GM23338 (cell line): ENCODE results near the gene ICAM1. TPM values are rescaled to one million over a fixed set of nuclear protein-coding genes. Genes with fewer than 3 reads are reported as not detected.

Experiments used
- ATAC-seq: fragments of 200-7000 bp; cut with Tn5 transposase; 3 replicates; pipeline ENCODE4 v1.9.1; 2020
- DNase-seq: peaks from one replicate; pipeline ENCODE4 v3.0.0-alpha.2; 2015; ENCODE audit warnings: low spot score
- H2AFZ ChIP-seq: fragments of 200-600 bp; sonication (generic); 2 replicates; pipeline ENCODE4 v1.8.0; 2016; ENCODE audit warnings: antibody characterized with exemption, mild to moderate bottlenecking, moderate library complexity
- H3F3A ChIP-seq: fragments of 200-600 bp; sonication (generic); replicated peaks from 2 replicates; pipeline ENCODE4 v1.8.0; 2017; ENCODE audit warnings: antibody characterized with exemption, mixed run types, low read depth
- H3K27ac ChIP-seq: fragments of 200-600 bp; sonication (generic); 2 replicates; pipeline ENCODE4 v1.6.1; 2016; ENCODE audit warnings: low read depth
- H3K27me3 ChIP-seq: fragments of 200-600 bp; sonication (generic); 2 replicates; pipeline ENCODE4 v1.8.0; 2016; ENCODE audit warnings: mild to moderate bottlenecking, mixed run types, moderate library complexity; ENCODE audit not compliant: insufficient read depth
- H3K36me3 ChIP-seq: fragments of 200-600 bp; sonication (generic); 2 replicates; pipeline ENCODE4 v1.8.0; 2016; ENCODE audit warnings: mild to moderate bottlenecking; ENCODE audit not compliant: insufficient read depth
- H3K4me1 ChIP-seq: fragments of 200-600 bp; sonication (generic); 2 replicates; pipeline ENCODE4 v1.8.0; 2016; ENCODE audit warnings: mild to moderate bottlenecking, moderate library complexity; ENCODE audit not compliant: insufficient read depth
- H3K4me2 ChIP-seq: fragments of 200-600 bp; sonication (generic); 2 replicates; pipeline ENCODE4 v1.7.1; 2017; ENCODE audit warnings: mixed run types
- H3K4me3 ChIP-seq: fragments of 200-600 bp; sonication (generic); 2 replicates; pipeline ENCODE4 v1.6.1; 2016; ENCODE audit warnings: mixed run types
- H3K79me2 ChIP-seq: fragments of 200-600 bp; sonication (generic); replicated peaks from 2 replicates; pipeline ENCODE4 v1.8.0; 2017; ENCODE audit warnings: mild to moderate bottlenecking; ENCODE audit not compliant: insufficient read depth
- H3K9me2 ChIP-seq: fragments of 200-600 bp; sonication (generic); 2 replicates; pipeline ENCODE4 v1.8.0; 2017; ENCODE audit not compliant: insufficient read depth
- H4K20me1 ChIP-seq: fragments of 200-600 bp; sonication (generic); replicated peaks from 2 replicates; pipeline ENCODE4 v1.8.0; 2017; ENCODE audit warnings: mild to moderate bottlenecking; ENCODE audit not compliant: insufficient read depth
- H3K27ac Mint-ChIP-seq: 2 replicates; pipeline ENCODE4 v1.8.0; 2020; ENCODE audit warnings: inconsistent platforms, mild to moderate bottlenecking, moderate library complexity, mixed read lengths
- H3K27me3 Mint-ChIP-seq: 3 replicates; pipeline ENCODE4 v1.8.0; 2022; ENCODE audit warnings: low read depth, mild to moderate bottlenecking, moderate library complexity, mixed read lengths, inconsistent platforms; ENCODE audit not compliant: insufficient read depth, poor library complexity
- H3K36me3 Mint-ChIP-seq: 3 replicates; pipeline ENCODE4 v1.8.0; 2021; ENCODE audit warnings: low read depth, mild to moderate bottlenecking, inconsistent platforms, moderate library complexity, mixed read lengths
- H3K4me1 Mint-ChIP-seq: 3 replicates; pipeline ENCODE4 v1.8.0; 2020; ENCODE audit warnings: mild to moderate bottlenecking, inconsistent platforms, mixed read lengths
- H3K4me3 Mint-ChIP-seq: 3 replicates; pipeline ENCODE4 v1.8.0; 2021; ENCODE audit warnings: moderate library complexity, mild to moderate bottlenecking, inconsistent platforms, mixed read lengths
- H3K9me3 Mint-ChIP-seq: 3 replicates; pipeline ENCODE4 v1.8.0; 2020; ENCODE audit warnings: moderate library complexity, mild to moderate bottlenecking, inconsistent platforms, mixed read lengths
- CREB1 ChIP-seq: fragments of 250-450 bp; sonication (Bioruptor Pico); IDR thresholded peaks from 2 replicates; pipeline ENCODE4 v1.5.0; 2020; ENCODE audit warnings: low read depth, mild to moderate bottlenecking, moderate library complexity
- CTCF ChIP-seq, 2 experiments: fragments of 200-600 bp in 1 of 2; sonication (generic) in 1 of 2; conservative IDR thresholded peaks; 2 replicates each; pipeline versions ENCODE4 v1.5.1 to v1.6.1; 2016 to 2017; ENCODE audit warnings: antibody characterized with exemption in 2 of 2, low read depth in 2 of 2, mild to moderate bottlenecking in 2 of 2, moderate library complexity in 1 of 2
- NANOG ChIP-seq: IDR thresholded peaks from 2 replicates; pipeline ENCODE4 v1.6.1; 2016; ENCODE audit warnings: antibody characterized with exemption, borderline replicate concordance
- POLR2AphosphoS5 ChIP-seq: IDR thresholded peaks from 2 replicates; pipeline ENCODE4 v1.6.1; 2016; ENCODE audit warnings: antibody characterized with exemption, low read depth
- STAT1 ChIP-seq: IDR thresholded peaks from one replicate; pipeline ENCODE4 v1.6.1; 2016; ENCODE audit warnings: antibody characterized with exemption; ENCODE audit not compliant: unreplicated experiment
- polyA plus RNA-seq: library from polyadenylated mRNA; unstranded; fragments of >200 nt; fragmentation: Nextera tagmentation; extraction: Ambion mirVana; gene quantifications from 2 replicates; pipeline ENCODE4 v1.2.1, GENCODE V29; 2016
- total RNA-seq: library from RNA; depleted of rRNA; stranded (reverse); fragments of >200 nt; shearing (Covaris generic); gene quantifications from 2 replicates; pipeline ENCODE4 v1.2.3, GENCODE V29; 2014
- TF ChIP-seq, protein P1 (sequence below): fragments of 250-450 bp; sonication (Bioruptor Pico); IDR thresholded peaks from 2 replicates; pipeline ENCODE4 v1.5.0; 2020; ENCODE audit warnings: mild to moderate bottlenecking, moderate library complexity

The ICAM1 gene
- total and polyA plus RNA-seq, 2 experiments from 2014 or later = 1.6 to 3.5 TPM

DNA sequence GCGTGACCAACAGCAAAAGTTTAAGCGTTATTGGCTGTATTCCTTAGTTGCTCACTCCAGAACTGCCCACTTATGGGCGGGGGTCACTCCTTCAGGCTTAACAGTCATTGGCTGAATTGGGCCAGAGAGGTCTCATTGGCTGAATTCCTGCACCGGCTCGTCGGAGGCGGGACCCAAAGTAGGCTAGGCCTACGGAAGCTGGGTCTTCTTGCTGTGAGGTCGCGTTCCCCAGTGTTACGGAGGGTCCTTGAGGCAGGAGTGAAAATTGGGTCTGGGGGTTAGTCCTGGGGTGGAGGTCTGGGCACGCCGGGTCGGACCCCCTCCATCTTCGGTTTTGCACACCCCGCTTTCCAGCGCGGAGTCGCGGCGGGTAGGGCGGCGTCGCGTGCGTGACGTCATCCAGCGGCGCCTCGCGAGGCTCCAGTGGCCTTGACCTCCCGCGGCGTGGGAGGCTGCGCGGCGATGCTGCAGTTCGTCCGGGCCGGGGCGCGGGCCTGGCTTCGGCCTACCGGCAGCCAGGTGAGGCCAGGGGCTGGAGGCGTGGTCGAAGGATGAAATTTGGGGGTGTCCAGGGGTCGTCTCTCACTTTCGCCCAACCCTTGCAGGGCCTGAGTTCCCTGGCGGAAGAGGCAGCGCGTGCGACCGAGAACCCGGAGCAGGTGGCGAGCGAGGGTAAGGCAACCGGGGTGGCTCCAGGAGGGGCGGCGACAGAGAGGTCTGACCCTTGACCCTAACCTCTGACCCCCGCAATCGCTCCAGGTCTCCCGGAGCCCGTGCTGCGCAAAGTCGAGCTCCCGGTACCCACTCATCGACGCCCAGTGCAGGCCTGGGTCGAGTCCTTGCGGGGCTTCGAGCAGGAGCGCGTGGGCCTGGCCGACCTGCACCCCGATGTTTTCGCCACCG, 18.9 kb upstream of the ICAM1 start, which contains the start of gene MRPL4:
MRPL4 (plus strand) TSS at position 423 of the 903 bp plus-strand sequence; CDS start at position 463, 40 bp downstream.
- DNase-seq (peak; percentile 99), ATAC-seq (peak; percentile 96)
- TF ChIP-seq, protein P1, sequence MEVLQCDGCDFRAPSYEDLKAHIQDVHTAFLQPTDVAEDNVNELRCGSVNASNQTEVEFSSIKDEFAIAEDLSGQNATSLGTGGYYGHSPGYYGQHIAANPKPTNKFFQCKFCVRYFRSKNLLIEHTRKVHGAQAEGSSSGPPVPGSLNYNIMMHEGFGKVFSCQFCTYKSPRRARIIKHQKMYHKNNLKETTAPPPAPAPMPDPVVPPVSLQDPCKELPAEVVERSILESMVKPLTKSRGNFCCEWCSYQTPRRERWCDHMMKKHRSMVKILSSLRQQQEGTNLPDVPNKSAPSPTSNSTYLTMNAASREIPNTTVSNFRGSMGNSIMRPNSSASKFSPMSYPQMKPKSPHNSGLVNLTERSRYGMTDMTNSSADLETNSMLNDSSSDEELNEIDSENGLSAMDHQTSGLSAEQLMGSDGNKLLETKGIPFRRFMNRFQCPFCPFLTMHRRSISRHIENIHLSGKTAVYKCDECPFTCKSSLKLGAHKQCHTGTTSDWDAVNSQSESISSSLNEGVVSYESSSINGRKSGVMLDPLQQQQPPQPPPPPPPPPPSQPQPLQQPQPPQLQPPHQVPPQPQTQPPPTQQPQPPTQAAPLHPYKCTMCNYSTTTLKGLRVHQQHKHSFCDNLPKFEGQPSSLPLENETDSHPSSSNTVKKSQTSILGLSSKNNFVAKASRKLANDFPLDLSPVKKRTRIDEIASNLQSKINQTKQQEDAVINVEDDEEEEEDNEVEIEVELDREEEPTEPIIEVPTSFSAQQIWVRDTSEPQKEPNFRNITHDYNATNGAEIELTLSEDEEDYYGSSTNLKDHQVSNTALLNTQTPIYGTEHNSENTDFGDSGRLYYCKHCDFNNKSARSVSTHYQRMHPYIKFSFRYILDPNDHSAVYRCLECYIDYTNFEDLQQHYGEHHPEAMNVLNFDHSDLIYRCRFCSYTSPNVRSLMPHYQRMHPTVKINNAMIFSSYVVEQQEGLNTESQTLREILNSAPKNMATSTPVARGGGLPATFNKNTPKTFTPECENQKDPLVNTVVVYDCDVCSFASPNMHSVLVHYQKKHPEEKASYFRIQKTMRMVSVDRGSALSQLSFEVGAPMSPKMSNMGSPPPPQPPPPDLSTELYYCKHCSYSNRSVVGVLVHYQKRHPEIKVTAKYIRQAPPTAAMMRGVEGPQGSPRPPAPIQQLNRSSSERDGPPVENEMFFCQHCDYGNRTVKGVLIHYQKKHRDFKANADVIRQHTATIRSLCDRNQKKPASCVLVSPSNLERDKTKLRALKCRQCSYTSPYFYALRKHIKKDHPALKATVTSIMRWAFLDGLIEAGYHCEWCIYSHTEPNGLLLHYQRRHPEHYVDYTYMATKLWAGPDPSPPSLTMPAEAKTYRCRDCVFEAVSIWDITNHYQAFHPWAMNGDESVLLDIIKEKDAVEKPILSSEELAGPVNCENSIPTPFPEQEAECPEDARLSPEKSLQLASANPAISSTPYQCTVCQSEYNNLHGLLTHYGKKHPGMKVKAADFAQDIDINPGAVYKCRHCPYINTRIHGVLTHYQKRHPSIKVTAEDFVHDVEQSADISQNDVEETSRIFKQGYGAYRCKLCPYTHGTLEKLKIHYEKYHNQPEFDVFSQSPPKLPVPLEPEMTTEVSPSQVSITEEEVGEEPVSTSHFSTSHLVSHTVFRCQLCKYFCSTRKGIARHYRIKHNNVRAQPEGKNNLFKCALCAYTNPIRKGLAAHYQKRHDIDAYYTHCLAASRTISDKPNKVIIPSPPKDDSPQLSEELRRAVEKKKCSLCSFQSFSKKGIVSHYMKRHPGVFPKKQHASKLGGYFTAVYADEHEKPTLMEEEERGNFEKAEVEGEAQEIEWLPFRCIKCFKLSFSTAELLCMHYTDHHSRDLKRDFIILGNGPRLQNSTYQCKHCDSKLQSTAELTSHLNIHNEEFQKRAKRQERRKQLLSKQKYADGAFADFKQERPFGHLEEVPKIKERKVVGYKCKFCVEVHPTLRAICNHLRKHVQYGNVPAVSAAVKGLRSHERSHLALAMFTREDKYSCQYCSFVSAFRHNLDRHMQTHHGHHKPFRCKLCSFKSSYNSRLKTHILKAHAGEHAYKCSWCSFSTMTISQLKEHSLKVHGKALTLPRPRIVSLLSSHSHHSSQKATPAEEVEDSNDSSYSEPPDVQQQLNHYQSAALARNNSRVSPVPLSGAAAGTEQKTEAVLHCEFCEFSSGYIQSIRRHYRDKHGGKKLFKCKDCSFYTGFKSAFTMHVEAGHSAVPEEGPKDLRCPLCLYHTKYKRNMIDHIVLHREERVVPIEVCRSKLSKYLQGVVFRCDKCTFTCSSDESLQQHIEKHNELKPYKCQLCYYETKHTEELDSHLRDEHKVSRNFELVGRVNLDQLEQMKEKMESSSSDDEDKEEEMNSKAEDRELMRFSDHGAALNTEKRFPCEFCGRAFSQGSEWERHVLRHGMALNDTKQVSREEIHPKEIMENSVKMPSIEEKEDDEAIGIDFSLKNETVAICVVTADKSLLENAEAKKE = no peak
- TF ChIP-seq NANOG (no peak), STAT1 (no peak), POLR2AphosphoS5 (peak; percentile 89), CTCF (conservative IDR thresholded peaks at IDR 0.05; ENCODE audit: low read depth in 2 of 2) (no peak), CREB1 (peak; percentile 99)
- Histone ChIP-seq H3K4me2 (peak within 1 kb of the TSS; percentile 98), H3K4me3 (peak within 1 kb of the TSS; percentile 68), H3K79me2 (peaks cover 11% of the 10 kb centered on the region), H3K36me3 (peaks cover 10% of the 10 kb centered on the region), H3K4me1 (no peaks in the 10 kb centered on the region), H4K20me1 (peaks cover 6% of the 10 kb centered on the region; the same call in 1 of the 2 replicates), H3K9me2 (no peaks in the 10 kb centered on the region), H2AFZ (peak within 1 kb of the TSS; percentile 23; the same call in 1 of the 2 replicates), H3F3A (peaks cover 6% of the 10 kb centered on the region), H3K27ac (no peak within 1 kb of the TSS), H3K27me3 (no peaks in the 10 kb centered on the region)
- H3K27me3 Mint-ChIP-seq = peaks cover 16% of the 10 kb centered on the region
- H3K36me3 Mint-ChIP-seq = peaks cover 33% of the 10 kb centered on the region
- peaks cover 4% of the 10 kb centered on the region for H3K4me1 Mint-ChIP-seq
- peaks cover 2% of the 10 kb centered on the region; the same call in 2 of the 3 replicates for H3K9me3 Mint-ChIP-seq
- H3K27ac Mint-ChIP-seq = peak within 1 kb of the TSS; percentile 99
- H3K4me3 Mint-ChIP-seq = peak within 1 kb of the TSS; percentile 99
